ENCODE measurements around the gene SLC2A9. TPM values are rescaled to one million over a fixed set of nuclear protein-coding genes. Genes with fewer than 3 reads are reported as not detected.

Gene SLC2A9
- total and polyA plus RNA-seq, 2 donors (not counting 1 experiment from before 2014, with no cell fraction given), result 2.3 to 3.9 TPM

- no peak overlapping the region for H3K4me3 ChIP-seq (replicated peaks in 1 of 4; ENCODE audit: control extremely low read depth in 1 of 4, insufficient read depth in 1 of 4, low read depth in 3 of 4, low read length in 4 of 4)
- no peak overlapping the region for H3K27ac ChIP-seq (ENCODE audit: insufficient read depth, low read length)
- no peaks in the 10 kb centered on the region for H3K9me3 ChIP-seq (ENCODE audit: control insufficient read depth, insufficient read depth, low read depth, low read length)
- no peak overlapping the region for H2AFZ ChIP-seq (ENCODE audit: low read length)
- no peak for TF ChIP-seq CTCF (conservative IDR thresholded peaks at IDR 0.05 in 1 of 2, IDR thresholded peaks at IDR 0.05 in 1 of 2; ENCODE audit: low read depth in 1 of 2, low read length in 2 of 2)
- TF ChIP-seq EZH2 (IDR thresholded peaks at IDR 0.05; ENCODE audit: low read length, missing control alignments), result no peak
- H3K27me3 ChIP-seq (ENCODE audit: control insufficient read depth, insufficient read depth, low read length), result no peaks in the 10 kb centered on the region
- H3K9ac ChIP-seq (ENCODE audit: insufficient read depth, low read length), result no peak overlapping the region
- H3K4me1 ChIP-seq (ENCODE audit: control insufficient read depth, extremely low read depth, insufficient read depth, low read length), result no peaks in the 10 kb centered on the region
- no peaks in the 10 kb centered on the region for H3K79me2 ChIP-seq (ENCODE audit: control insufficient read depth, insufficient read depth, low read length)
- no peak overlapping the region for H3K4me2 ChIP-seq (ENCODE audit: extremely low read depth, insufficient read depth, low read length)
- no peak for DNase-seq (ENCODE audit: low read depth in 2 of 2)
- H3K36me3 ChIP-seq (ENCODE audit: control insufficient read depth, insufficient read depth, low read length), result no peaks in the 10 kb centered on the region
- H4K20me1 ChIP-seq (ENCODE audit: control insufficient read depth, extremely low read depth, insufficient read depth, low read length), result no peaks in the 10 kb centered on the region
Measured at GRCh38 chr4:10001757-10002156, 19.5 kb downstream of the SLC2A9 start.

- Histone ChIP-seq H3K27ac (ENCODE audit: insufficient read depth, low read length) (no peak overlapping the region), H4K20me1 (ENCODE audit: control insufficient read depth, extremely low read depth, insufficient read depth, low read length) (no peaks in the 10 kb centered on the region)
- DNase-seq (ENCODE audit: low read depth in 2 of 2), result peak; percentile 17 to 72
Measured at GRCh38 chr4:9999956-10000561, 21.2 kb downstream of the SLC2A9 start.

GRCh38 chr4:9997886-9998285 lies 23.4 kb downstream of the SLC2A9 start:
- no peak overlapping the region for H3K4me2 ChIP-seq (ENCODE audit: extremely low read depth, insufficient read depth, low read length)
- H3K4me1 ChIP-seq (ENCODE audit: control insufficient read depth, extremely low read depth, insufficient read depth, low read length), result no peaks in the 10 kb centered on the region

More at GRCh38 chr4:9999956-10000561, 21.2 kb downstream of the SLC2A9 start:
- no peaks in the 10 kb centered on the region for H3K36me3 ChIP-seq (ENCODE audit: control insufficient read depth, insufficient read depth, low read length)
- no peak overlapping the region for H3K9ac ChIP-seq (ENCODE audit: insufficient read depth, low read length)
- no peaks in the 10 kb centered on the region for H3K9me3 ChIP-seq (ENCODE audit: control insufficient read depth, insufficient read depth, low read depth, low read length)
- H2AFZ ChIP-seq (ENCODE audit: low read length), result no peak overlapping the region
- no peaks in the 10 kb centered on the region for H3K79me2 ChIP-seq (ENCODE audit: control insufficient read depth, insufficient read depth, low read length)
- TF ChIP-seq EZH2 (IDR thresholded peaks at IDR 0.05; ENCODE audit: low read length, missing control alignments) (no peak), CTCF (conservative IDR thresholded peaks at IDR 0.05 in 1 of 2, IDR thresholded peaks at IDR 0.05 in 1 of 2; ENCODE audit: low read depth in 1 of 2, low read length in 2 of 2) (no peak)
- H3K4me1 ChIP-seq (ENCODE audit: control insufficient read depth, extremely low read depth, insufficient read depth, low read length), result no peaks in the 10 kb centered on the region
- H3K27me3 ChIP-seq (ENCODE audit: control insufficient read depth, insufficient read depth, low read length), result no peaks in the 10 kb centered on the region
- H3K4me3 ChIP-seq (replicated peaks in 1 of 4; ENCODE audit: control extremely low read depth in 1 of 4, insufficient read depth in 1 of 4, low read depth in 3 of 4, low read length in 4 of 4), result no peak overlapping the region
- no peak overlapping the region for H3K4me2 ChIP-seq (ENCODE audit: extremely low read depth, insufficient read depth, low read length)

More at GRCh38 chr4:9997886-9998285, 23.4 kb downstream of the SLC2A9 start:
- H2AFZ ChIP-seq (ENCODE audit: low read length), result no peak overlapping the region
- DNase-seq (ENCODE audit: low read depth in 2 of 2), result peak in 1 of 2 donors; percentile 43
- no peak overlapping the region for H3K9ac ChIP-seq (ENCODE audit: insufficient read depth, low read length)
- no peaks in the 10 kb centered on the region for H3K9me3 ChIP-seq (ENCODE audit: control insufficient read depth, insufficient read depth, low read depth, low read length)
- H3K27me3 ChIP-seq (ENCODE audit: control insufficient read depth, insufficient read depth, low read length), result no peaks in the 10 kb centered on the region
- no peak overlapping the region for H3K4me3 ChIP-seq (replicated peaks in 1 of 4; ENCODE audit: control extremely low read depth in 1 of 4, insufficient read depth in 1 of 4, low read depth in 3 of 4, low read length in 4 of 4)
- no peaks in the 10 kb centered on the region for H4K20me1 ChIP-seq (ENCODE audit: control insufficient read depth, extremely low read depth, insufficient read depth, low read length)
- H3K79me2 ChIP-seq (ENCODE audit: control insufficient read depth, insufficient read depth, low read length), result no peaks in the 10 kb centered on the region
- TF ChIP-seq EZH2 (IDR thresholded peaks at IDR 0.05; ENCODE audit: low read length, missing control alignments) (no peak), CTCF (conservative IDR thresholded peaks at IDR 0.05 in 1 of 2, IDR thresholded peaks at IDR 0.05 in 1 of 2; ENCODE audit: low read depth in 1 of 2, low read length in 2 of 2) (no peak)
- no peaks in the 10 kb centered on the region for H3K36me3 ChIP-seq (ENCODE audit: control insufficient read depth, insufficient read depth, low read length)
- no peak overlapping the region for H3K27ac ChIP-seq (ENCODE audit: insufficient read depth, low read length)
